ENCODE measurements around the gene N4BP2.

Gene N4BP2

GRCh38 chr4:40193578-40193977 lies 136.9 kb downstream of the N4BP2 start:
- DNase-seq, result no peak

DNA sequence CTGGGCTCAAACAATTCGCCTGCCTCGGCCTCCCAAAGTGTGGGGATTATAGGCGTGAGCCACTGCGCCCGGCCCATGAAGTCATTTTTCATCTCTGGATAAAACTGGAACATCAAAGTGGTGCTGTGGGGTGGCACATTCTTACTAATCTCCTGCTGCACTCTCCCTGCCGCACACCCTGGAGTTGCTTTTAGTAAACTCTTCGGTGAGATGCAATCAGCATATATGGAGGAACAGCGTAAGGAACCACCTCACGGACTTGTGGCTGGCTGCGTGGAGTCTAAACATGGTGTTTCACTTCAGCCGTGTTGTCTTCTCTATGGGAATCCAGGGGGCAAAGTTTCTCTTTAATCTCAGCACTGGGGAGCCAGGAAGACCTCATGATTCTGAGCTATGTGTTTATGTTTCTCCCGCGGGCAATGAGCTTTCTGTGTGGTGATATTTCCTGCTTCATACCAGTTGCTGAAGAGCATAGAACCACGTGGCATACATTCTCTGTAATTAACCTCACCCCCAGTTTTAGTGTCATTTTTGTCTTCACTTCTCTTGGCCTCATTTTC lies 138.0 kb downstream of the N4BP2 start:
- no peak for DNase-seq

DNA sequence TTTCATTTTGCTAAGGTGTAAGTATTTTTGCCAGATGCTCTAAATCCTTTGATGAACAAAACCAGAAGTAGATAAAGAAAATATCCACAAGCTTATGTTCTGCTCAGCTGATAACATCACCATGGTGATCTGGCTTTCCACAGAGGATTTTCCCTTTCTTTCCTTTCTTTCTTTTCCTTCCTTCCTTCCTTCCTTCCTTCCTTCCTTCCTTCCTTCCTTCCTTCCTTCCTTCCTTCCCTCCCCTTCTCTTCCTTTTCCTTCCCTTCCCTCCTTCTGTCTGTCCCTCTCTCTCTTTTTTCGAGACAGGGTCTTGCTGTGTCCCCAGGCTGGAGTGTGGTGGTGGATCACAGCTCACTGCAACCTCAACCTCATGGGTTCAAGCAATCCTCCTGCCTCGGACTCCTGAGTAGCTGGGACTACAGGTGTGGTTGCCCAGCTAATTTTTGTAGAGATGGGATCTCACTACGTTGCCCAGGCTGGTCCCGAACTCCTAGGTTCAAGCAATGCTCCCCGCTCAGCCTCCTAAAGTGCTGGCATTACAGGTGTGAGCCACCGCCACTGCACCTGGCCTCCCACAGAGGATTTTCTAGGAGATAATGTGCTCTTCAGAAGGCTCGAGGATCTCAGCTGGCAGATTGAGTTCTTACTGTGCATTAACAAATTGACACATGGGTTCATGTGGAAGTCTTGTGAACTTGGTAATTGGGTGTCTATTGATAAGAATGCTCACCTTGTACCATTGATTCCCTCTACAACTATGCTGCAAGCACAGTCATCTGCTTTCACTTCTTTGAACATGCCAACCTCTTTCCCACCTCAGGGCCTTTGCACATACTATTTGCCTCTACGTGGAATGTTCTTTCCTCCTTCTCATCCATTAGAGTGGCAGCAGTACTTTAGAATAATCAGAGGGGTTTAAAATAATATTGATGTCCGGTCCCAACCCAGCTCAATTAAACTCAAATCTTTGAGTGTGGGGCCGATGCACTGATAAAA lies 138.8 kb downstream of the N4BP2 start:
- DNase-seq, result no peak

DNA sequence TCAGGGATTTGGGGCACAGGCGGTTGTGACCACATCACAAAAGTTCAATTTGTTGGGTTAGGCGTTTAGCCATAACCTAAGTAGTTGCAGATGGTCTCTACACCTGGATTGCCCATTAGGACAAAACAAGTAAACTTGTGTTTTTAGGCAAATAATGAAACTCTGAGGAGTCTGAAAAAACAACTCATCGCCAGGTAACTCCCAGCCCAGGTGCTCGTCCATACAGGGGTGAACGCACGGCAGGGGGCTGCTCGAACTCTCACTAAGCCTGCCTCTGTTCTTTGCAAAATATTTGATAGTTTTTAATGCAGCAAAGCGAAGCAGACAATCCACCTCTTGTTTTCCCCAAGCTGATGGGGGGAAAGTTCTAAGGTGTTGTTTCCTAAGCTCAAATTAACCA lies 139.6 kb downstream of the N4BP2 start:
- no peak for DNase-seq

- DNase-seq, result no peak
Observed at GRCh38 chr4:40196724-40197281, 140.2 kb downstream of the N4BP2 start, which contains the start of gene RHOH. Gene RHOH, plus strand, starts transcription at chr4:40197031. Its CDS starts 46,356 bp downstream, at chr4:40243387.

GRCh38 chr4:40197879-40198689 lies 141.4 kb downstream of the N4BP2 start:
- DNase-seq, result no peak

DNA sequence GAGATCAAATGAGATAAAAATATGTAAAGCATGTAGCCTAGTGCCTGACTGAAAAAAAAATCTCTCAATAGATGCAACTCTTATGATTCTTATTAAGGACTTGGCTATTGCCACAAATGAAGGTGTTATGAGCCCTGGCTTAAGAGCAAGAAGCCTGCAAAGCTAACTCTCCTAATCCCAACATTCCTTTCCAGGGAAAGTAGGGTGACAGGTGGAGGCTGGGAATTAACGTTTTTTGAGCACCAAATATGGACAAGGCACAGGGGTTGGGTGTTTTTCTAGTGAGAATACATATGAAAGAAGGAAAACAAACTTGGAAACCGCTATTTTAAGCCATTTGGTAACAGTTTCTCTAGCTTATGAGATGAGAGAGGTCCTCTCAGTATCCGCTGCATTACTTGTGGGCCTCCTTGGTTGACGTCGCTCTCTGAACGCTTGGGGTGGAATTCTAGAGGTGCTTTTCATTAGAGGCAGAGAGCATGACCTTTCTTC lies 142.6 kb downstream of the N4BP2 start:
- no peak for DNase-seq

GRCh38 chr4:40199999-40200874 lies 143.6 kb downstream of the N4BP2 start:
- DNase-seq, result no peak

GRCh38 chr4:40200875-40201801 lies 144.5 kb downstream of the N4BP2 start:
- DNase-seq, result no peak

DNA sequence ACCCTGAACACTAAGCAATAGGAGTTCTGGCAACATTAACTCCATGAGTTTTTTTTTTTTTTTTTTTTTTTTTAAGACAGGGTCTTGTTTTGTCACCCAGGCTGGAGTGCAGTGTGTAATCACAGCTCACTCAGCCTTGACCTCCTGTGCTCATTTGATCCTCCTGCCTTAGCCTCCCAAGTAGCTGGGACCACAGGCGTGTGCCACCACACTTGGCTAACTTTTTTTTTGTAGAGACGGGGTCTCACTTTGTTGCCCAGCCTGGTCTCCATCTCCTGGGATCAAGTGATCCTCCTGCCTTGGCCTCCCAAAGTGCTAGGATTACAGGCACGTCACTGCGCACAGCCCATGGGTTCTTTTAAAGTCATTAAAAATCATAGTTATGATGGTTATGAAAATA lies 145.2 kb downstream of the N4BP2 start:
- DNase-seq, result no peak

- no peak for DNase-seq
Observed at GRCh38 chr4:40202474-40202873, 145.8 kb downstream of the N4BP2 start.

GRCh38 chr4:40204507-40205258 lies 148.0 kb downstream of the N4BP2 start:
- no peak for DNase-seq

GRCh38 chr4:40205259-40206198 lies 148.9 kb downstream of the N4BP2 start:
- DNase-seq, result no peak

DNA sequence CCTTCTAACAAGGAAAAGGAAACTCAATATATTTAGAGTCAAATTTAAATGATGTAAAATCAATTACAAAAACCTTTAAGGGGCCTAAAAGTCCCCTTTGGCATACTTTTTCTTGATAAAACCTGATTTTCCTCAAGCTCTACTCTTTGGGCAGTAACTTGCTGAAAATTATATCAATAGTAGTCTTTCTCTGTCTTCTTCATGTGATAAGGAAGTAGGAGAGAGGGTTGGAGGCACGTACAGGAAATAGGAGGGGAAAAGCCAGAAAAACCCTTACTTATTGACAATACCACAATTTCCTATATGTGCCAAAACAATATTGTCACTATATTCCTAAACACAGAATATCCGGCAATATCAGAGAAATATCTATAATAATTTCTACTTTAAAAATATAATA lies 149.8 kb downstream of the N4BP2 start:
- no peak for DNase-seq

All from DMS 273 treated with DMSO at 0.1 percent for 48 hours (cell line).